HEK293T (cell line): ENCODE data around the gene SPPL3.

Source experiments
- ARNT ChIP-seq: fragments of 450-650 bp; IDR thresholded peaks from 2 replicates; pipeline ENCODE4 v1.6.1; 2017; ENCODE audit warnings: mild to moderate bottlenecking
- BHLHE40 ChIP-seq: fragments of 450-650 bp; IDR thresholded peaks from 2 replicates; pipeline ENCODE4 v1.6.1; 2016; ENCODE audit warnings: mild to moderate bottlenecking, moderate library complexity, borderline replicate concordance
- FOXA1 ChIP-seq: fragments of 450-650 bp; IDR thresholded peaks from 2 replicates; pipeline ENCODE4 v1.6.1; 2016; ENCODE audit warnings: mild to moderate bottlenecking
- FOXK2 ChIP-seq: fragments of 450-650 bp; IDR thresholded peaks from 2 replicates; pipeline ENCODE4 v1.6.1; 2016; ENCODE audit warnings: mild to moderate bottlenecking
- NFRKB ChIP-seq: fragments of 450-650 bp; IDR thresholded peaks from 2 replicates; pipeline ENCODE4 v1.6.1; 2016; ENCODE audit warnings: mild to moderate bottlenecking, moderate library complexity
- SP1 ChIP-seq: fragments of 450-650 bp; IDR thresholded peaks from 2 replicates; pipeline ENCODE4 v1.6.1; 2017
- SUZ12 ChIP-seq: fragments of 450-650 bp; IDR thresholded peaks from 2 replicates; pipeline ENCODE4 v1.6.1; 2016; ENCODE audit warnings: mild to moderate bottlenecking
- TARDBP ChIP-seq: fragments of 450-650 bp; IDR thresholded peaks from 2 replicates; pipeline ENCODE4 v1.6.1; 2016
- ZNF384 ChIP-seq: fragments of 450-650 bp; IDR thresholded peaks from 2 replicates; pipeline ENCODE4 v1.6.1; 2016

DNA sequence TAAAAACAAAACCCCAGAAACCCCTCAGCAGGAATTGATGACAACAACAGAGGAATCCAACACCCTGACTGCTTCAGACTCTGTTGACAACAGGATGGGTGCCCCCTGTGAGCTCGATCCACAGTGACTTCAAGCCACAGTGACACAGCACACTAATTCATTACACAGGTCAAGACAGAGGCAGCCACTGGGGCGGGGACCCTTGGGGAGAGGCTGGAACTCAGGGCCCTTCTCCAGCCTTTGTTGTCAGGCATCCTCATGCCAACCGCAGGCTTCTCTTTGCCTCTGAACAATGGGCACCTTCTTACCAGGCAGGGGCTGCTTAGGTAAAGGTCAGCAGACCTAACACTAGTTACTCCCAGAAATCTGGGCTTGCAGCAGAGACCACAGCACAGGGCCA, 140.9 kb downstream of the SPPL3 start:
- TF ChIP-seq FOXA1, result no peak
- no peak for TF ChIP-seq NFRKB
- no peak for TF ChIP-seq ZNF384
- no peak for TF ChIP-seq BHLHE40
- TF ChIP-seq TARDBP, result no peak
- TF ChIP-seq FOXK2, result no peak
- TF ChIP-seq ARNT, result no peak
- TF ChIP-seq SP1, result no peak
- no peak for TF ChIP-seq SUZ12
